H1 (cell line): Measurements from ENCODE around the gene MXRA8. TPM values are rescaled to one million over a fixed set of nuclear protein-coding genes. Genes with fewer than 3 reads are reported as not detected.

ENCODE experiments used
- BCL11A ChIP-seq, 2 experiments: IDR thresholded peaks; one replicate each; pipeline ENCODE4 v1.6.1; 2011; ENCODE audit warnings: low read depth in 2 of 2, low read length in 2 of 2, mild to moderate bottlenecking in 2 of 2
- CHD1 ChIP-seq: IDR thresholded peaks from 2 replicates; pipeline ENCODE4 v1.6.1; 2012; ENCODE audit warnings: low read depth, low read length, improper control_type of control experiment
- CREB1 ChIP-seq: IDR thresholded peaks from 2 replicates; pipeline ENCODE4 v1.6.1; 2012; ENCODE audit warnings: inconsistent platforms
- CTBP2 ChIP-seq: IDR thresholded peaks from 2 replicates; pipeline ENCODE4 v1.7.0; 2011; ENCODE audit warnings: borderline replicate concordance, mild to moderate bottlenecking, moderate library complexity, mixed read lengths, low read length; ENCODE audit not compliant: insufficient read depth, insufficient read length
- EZH2 ChIP-seq: fragments of 200-600 bp; sonication (generic); IDR thresholded peaks from 2 replicates; pipeline ENCODE4 v1.7.1; 2012; ENCODE audit warnings: low read depth, mild to moderate bottlenecking, moderate library complexity, low read length, inconsistent platforms; ENCODE audit not compliant: severe bottlenecking
- GABPA ChIP-seq: IDR thresholded peaks from 2 replicates; pipeline ENCODE4 v1.6.1; 2011; ENCODE audit warnings: mild to moderate bottlenecking, low read length, moderate library complexity, borderline replicate concordance; ENCODE audit not compliant: insufficient read depth
- GTF2F1 ChIP-seq: IDR thresholded peaks from 2 replicates; pipeline ENCODE4 v1.6.1; 2012; ENCODE audit warnings: low read depth, low read length, improper control_type of control experiment, borderline replicate concordance
- KDM4A ChIP-seq: IDR thresholded peaks from one replicate; pipeline ENCODE4 v1.7.1; 2012; ENCODE audit warnings: low read depth, mild to moderate bottlenecking, moderate library complexity, low read length, inconsistent platforms; ENCODE audit not compliant: severe bottlenecking
- NRF1 ChIP-seq: IDR thresholded peaks from 2 replicates; pipeline ENCODE4 v1.6.1; 2011; ENCODE audit warnings: mild to moderate bottlenecking, low read depth, low read length, improper control_type of control experiment
- PHF8 ChIP-seq: fragments of 200-600 bp; sonication (generic); conservative IDR thresholded peaks from 2 replicates; pipeline ENCODE4 v1.7.1; 2012; ENCODE audit warnings: low read depth, mild to moderate bottlenecking, inconsistent platforms, low read length, moderate library complexity
- POLR2A ChIP-seq, 2 experiments: IDR thresholded peaks; 1 replicate in 1 of 2; 2 replicates in 1 of 2; pipeline ENCODE4 v1.6.1; 2011; ENCODE audit warnings: low read depth in 2 of 2, low read length in 2 of 2, mild to moderate bottlenecking in 2 of 2; ENCODE audit errors: control extremely low read depth in 1 of 2
- RAD21 ChIP-seq, 2 experiments: IDR thresholded peaks in 1 of 2; conservative IDR thresholded peaks in 1 of 2; 2 replicates each; pipeline ENCODE4 v1.6.1; 2011; ENCODE audit warnings: low read depth in 2 of 2, low read length in 2 of 2, improper control_type of control experiment in 1 of 2, inconsistent platforms in 1 of 2, mild to moderate bottlenecking in 1 of 2, moderate library complexity in 1 of 2
- RFX5 ChIP-seq: IDR thresholded peaks from 2 replicates; pipeline ENCODE4 v1.6.1; 2011; ENCODE audit warnings: low read depth, low read length, improper control_type of control experiment, borderline replicate concordance
- SIN3A ChIP-seq, 2 experiments: IDR thresholded peaks in 1 of 2; conservative IDR thresholded peaks in 1 of 2; 2 replicates each; pipeline ENCODE4 v1.6.1; 2011 to 2012; ENCODE audit warnings: low read length in 2 of 2, improper control_type of control experiment in 1 of 2, low read depth in 1 of 2, mild to moderate bottlenecking in 1 of 2
- SIRT6 ChIP-seq: IDR thresholded peaks from one replicate; pipeline ENCODE4 v1.7.1; 2012; ENCODE audit warnings: low read length, inconsistent platforms
- SP1 ChIP-seq: IDR thresholded peaks from 2 replicates; pipeline ENCODE4 v1.6.1; 2011; ENCODE audit warnings: low read depth, low read length
- SP2 ChIP-seq: IDR thresholded peaks from 2 replicates; pipeline ENCODE4 v1.6.1; 2012; ENCODE audit warnings: mild to moderate bottlenecking, low read length, inconsistent platforms
- TAF1 ChIP-seq: IDR thresholded peaks from 2 replicates; pipeline ENCODE4 v1.6.1; 2011; ENCODE audit warnings: mild to moderate bottlenecking, low read depth, low read length
- TAF7 ChIP-seq: optimal IDR thresholded peaks from 2 replicates; pipeline ENCODE3; 2011; ENCODE audit warnings: low read depth, mild to moderate bottlenecking, inconsistent platforms, low read length, moderate library complexity, borderline replicate concordance
- TBP ChIP-seq: IDR thresholded peaks from 2 replicates; pipeline ENCODE4 v1.6.1; 2011; ENCODE audit warnings: low read depth, low read length, improper control_type of control experiment
- YY1 ChIP-seq: IDR thresholded peaks from 2 replicates; pipeline ENCODE4 v1.6.1; 2011; ENCODE audit warnings: low read depth, mild to moderate bottlenecking, low read length
- polyA plus RNA-seq, 7 experiments: library from polyadenylated mRNA; depleted of rRNA in 3 of 7; stranded (reverse) in 5 of 7; unstranded in 2 of 7; fragments of >200 nt in 5 of 7; fragments of 200-250 nt in 2 of 7; gene quantifications; 1 replicate in 5 of 7; 2 replicates in 1 of 7; 4 replicates in 1 of 7; pipeline versions ENCODE4 v1.2.1 to v1.2.3, GENCODE V29; 2011 to 2013; ENCODE audit warnings: missing spikeins in 2 of 7, mixed read lengths in 2 of 7
- total RNA-seq: library from RNA; stranded (reverse); fragmentation: NEBNext Ultra II Directional; extraction: Animal tissue kit (Norgen Biotek cat#: 25700); gene quantifications from 2 replicates; pipeline ENCODE4 v1.2.1, GENCODE V29; 2021
- TF ChIP-seq, protein P1 (sequence below): IDR thresholded peaks from 2 replicates; pipeline ENCODE4 v1.6.1; 2012; ENCODE audit warnings: inconsistent platforms
- TF ChIP-seq, protein P2 (sequence below): IDR thresholded peaks from 2 replicates; pipeline ENCODE4 v1.6.1; 2012; ENCODE audit warnings: inconsistent platforms

MXRA8 gene
- total and polyA plus RNA-seq, 2 of the 8 experiments (the other 6 are each of a cell fraction or from before 2014, with no cell fraction given) = 10.5 to 17.2 TPM

DNA sequence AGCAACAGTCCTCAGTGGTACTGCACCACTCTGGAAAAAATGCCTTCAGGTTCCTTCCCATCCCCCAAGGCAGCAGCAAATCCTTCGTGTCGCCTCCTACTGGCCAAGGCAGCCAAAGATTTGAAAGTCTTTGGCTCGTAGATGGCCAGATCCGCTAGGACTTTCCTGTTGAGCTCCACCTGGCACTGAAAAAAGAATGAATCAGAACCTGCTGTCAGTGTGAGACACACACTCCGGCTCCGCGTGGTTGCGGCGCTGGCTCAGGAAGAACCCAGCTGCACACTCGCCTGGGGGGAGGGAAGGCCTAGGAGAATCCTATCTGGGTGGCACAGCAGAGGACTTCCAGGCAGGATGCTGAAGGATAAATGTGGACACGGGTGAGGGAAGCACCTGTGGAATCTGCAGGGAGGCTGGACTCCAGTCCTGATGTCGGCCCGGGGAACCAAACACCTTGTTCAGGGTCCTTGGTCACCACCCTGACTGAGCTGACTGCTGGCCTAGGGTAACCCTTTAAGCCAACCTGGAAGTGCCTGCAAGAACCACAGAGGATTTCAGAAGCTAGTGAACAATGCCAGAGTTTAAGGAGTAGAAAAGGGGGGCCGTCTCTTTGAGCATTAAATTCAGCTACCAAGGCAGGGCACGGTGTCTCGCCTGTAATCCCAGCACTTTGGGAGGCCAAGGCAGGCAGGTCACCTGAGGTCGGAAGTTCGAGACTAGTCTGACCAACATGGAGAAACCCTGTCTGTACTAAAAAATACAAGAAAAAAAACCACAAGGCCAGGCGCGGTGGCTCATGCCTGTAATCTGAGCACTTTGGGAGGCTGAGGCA is 43.9 kb upstream of the MXRA8 start (continued):
- TF ChIP-seq BCL11A (IDR thresholded peaks at IDR 0.05; ENCODE audit: low read depth in 2 of 2, low read length in 2 of 2) (no peak), SIN3A (conservative IDR thresholded peaks at IDR 0.05 in 1 of 2, IDR thresholded peaks at IDR 0.05 in 1 of 2; ENCODE audit: low read depth in 1 of 2, low read length in 2 of 2) (peak in 1 of 2 experiments; percentile 69; a peak in 1 of 4 replicates), SIRT6 (no peak), POLR2A (IDR thresholded peaks at IDR 0.05; ENCODE audit: control extremely low read depth in 1 of 2, low read depth in 2 of 2, low read length in 2 of 2) (peak in 1 of 2 experiments; percentile 3; a peak in 1 of 3 replicates), CHD1 (no peak), GTF2F1 (no peak), GABPA (peak; percentile 57; the same call in 1 of the 2 replicates), TBP (no peak), SP1 (0 out of 2 replicates have a peak, but pooled peaks have one; percentile 30), CREB1 (peak; percentile 22; the same call in 1 of the 2 replicates), KDM4A (no peak), TAF1 (no peak), YY1 (no peak), SP2 (no peak), EZH2 (no peak), TAF7 (no peak), CTBP2 (no peak), NRF1 (no peak), RAD21 (IDR thresholded peaks at IDR 0.05 in 1 of 2, conservative IDR thresholded peaks at IDR 0.05 in 1 of 2; ENCODE audit: low read depth in 2 of 2, low read length in 2 of 2) (peak; percentile 45 to 57), PHF8 (no peak), RFX5 (no peak)
- TF ChIP-seq, protein P1, sequence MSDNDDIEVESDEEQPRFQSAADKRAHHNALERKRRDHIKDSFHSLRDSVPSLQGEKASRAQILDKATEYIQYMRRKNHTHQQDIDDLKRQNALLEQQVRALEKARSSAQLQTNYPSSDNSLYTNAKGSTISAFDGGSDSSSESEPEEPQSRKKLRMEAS = 0 out of 2 replicates have a peak, but pooled peaks have one; percentile 20
- TF ChIP-seq, protein P2, sequence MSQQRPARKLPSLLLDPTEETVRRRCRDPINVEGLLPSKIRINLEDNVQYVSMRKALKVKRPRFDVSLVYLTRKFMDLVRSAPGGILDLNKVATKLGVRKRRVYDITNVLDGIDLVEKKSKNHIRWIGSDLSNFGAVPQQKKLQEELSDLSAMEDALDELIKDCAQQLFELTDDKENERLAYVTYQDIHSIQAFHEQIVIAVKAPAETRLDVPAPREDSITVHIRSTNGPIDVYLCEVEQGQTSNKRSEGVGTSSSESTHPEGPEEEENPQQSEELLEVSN = no peak
